Esophagus squamous epithelium (tissue), 5 donors: ENCODE measurements around the gene LDLRAD3. TPM values are rescaled to one million over a fixed set of nuclear protein-coding genes. Genes with fewer than 3 reads are reported as not detected.
A peak's percentile ranks its signal among the peaks of the same experiment; 100 is the strongest.

Experiments
- DNase-seq: peaks from one replicate; lab custom pipeline; 2025; lab: John Stamatoyannopoulos, UW
- H3K27ac ChIP-seq, 4 donors: fragments of 200-600 bp; sonication (generic); one replicate each; pipeline ENCODE4 v1.5.1; 2016 to 2019; ENCODE audit warnings: mild to moderate bottlenecking in 1 of 4
- H3K27me3 ChIP-seq, 4 donors: fragments of 200-600 bp; sonication (generic); 1 replicate in 3 of 4; 2 replicates in 1 of 4; pipeline versions ENCODE4 v1.5.1 to v1.6.0; 2017 to 2021; ENCODE audit warnings: antibody characterized with exemption in 1 of 4
- H3K36me3 ChIP-seq, 3 donors: fragments of 200-600 bp; sonication (generic); one replicate each; pipeline ENCODE4 v1.5.1; 2016 to 2019
- H3K4me1 ChIP-seq, 3 donors: fragments of 200-600 bp; sonication (generic); one replicate each; pipeline ENCODE4 v1.5.1; 2017 to 2019
- H3K4me3 ChIP-seq, 4 donors: fragments of 200-600 bp; sonication (generic); 1 replicate in 3 of 4; 2 replicates in 1 of 4; pipeline ENCODE4 v1.5.1; 2016 to 2019; ENCODE audit warnings: mild to moderate bottlenecking in 2 of 4, moderate library complexity in 1 of 4
- H3K9me3 ChIP-seq, 3 donors: fragments of 200-600 bp; sonication (generic); one replicate each; pipeline ENCODE4 v1.5.1; 2016 to 2019
- POLR2A ChIP-seq, 4 donors: fragments of 450-650 bp; IDR thresholded peaks; one replicate each; pipeline ENCODE4 v1.6.1; 2017; ENCODE audit warnings: antibody characterized with exemption in 4 of 4, mild to moderate bottlenecking in 4 of 4, moderate library complexity in 3 of 4
- WGBS, 2 donors: methylation state at CpG; one replicate each; pipeline ENCODE4 v1.1.5; 2018; 5-methylcytosine and 5-hydroxymethylcytosine counted together
- intact Hi-C: fragments of 100-400 bp; cut with DNase I; formaldehyde crosslinking; loops from one replicate; pipeline ENCODE4 v1.15.0; 2022
- total RNA-seq, 4 donors: library from RNA; depleted of rRNA; stranded (reverse); fragments of >200 nt; gene quantifications; one replicate each; pipeline ENCODE4 v1.1.0, GENCODE V29; 2016
- TF ChIP-seq, protein P1 (sequence below), 6 experiments: fragments of 450-650 bp in 4 of 6; fragments of 200-600 bp in 2 of 6; sonication (generic) in 2 of 6; IDR thresholded peaks; one replicate each; pipeline ENCODE4 v1.5.1; 2016 to 2019; ENCODE audit warnings: antibody characterized with exemption in 6 of 6, mild to moderate bottlenecking in 4 of 6, moderate library complexity in 4 of 6
- donor health status: DM: yes; HTN: yes; CAD: no.

Gene LDLRAD3
- total RNA-seq, 4 donors from 2014 or later = 5.0 to 16.8 (median 8.2) TPM

GRCh38 chr11:35969089-35970042, 25.5 kb downstream of the LDLRAD3 start:
- H3K4me1 ChIP-seq = peaks cover 5 to 53% (median 11%) of the 10 kb centered on the region in 3 donors
- peaks cover 0 to 2% (median 0%) of the 10 kb centered on the region in 3 donors for H3K36me3 ChIP-seq
- TF ChIP-seq POLR2A (IDR thresholded peaks at IDR 0.05) = no peak
- TF ChIP-seq, protein P1, sequence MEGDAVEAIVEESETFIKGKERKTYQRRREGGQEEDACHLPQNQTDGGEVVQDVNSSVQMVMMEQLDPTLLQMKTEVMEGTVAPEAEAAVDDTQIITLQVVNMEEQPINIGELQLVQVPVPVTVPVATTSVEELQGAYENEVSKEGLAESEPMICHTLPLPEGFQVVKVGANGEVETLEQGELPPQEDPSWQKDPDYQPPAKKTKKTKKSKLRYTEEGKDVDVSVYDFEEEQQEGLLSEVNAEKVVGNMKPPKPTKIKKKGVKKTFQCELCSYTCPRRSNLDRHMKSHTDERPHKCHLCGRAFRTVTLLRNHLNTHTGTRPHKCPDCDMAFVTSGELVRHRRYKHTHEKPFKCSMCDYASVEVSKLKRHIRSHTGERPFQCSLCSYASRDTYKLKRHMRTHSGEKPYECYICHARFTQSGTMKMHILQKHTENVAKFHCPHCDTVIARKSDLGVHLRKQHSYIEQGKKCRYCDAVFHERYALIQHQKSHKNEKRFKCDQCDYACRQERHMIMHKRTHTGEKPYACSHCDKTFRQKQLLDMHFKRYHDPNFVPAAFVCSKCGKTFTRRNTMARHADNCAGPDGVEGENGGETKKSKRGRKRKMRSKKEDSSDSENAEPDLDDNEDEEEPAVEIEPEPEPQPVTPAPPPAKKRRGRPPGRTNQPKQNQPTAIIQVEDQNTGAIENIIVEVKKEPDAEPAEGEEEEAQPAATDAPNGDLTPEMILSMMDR (IDR thresholded peaks at IDR 0.05) = no peak
- intact Hi-C loops = no loop called here
- peak overlapping the region in 1 of 4 donors; percentile 39 for H3K27ac ChIP-seq
- no peak overlapping the region for H3K4me3 ChIP-seq
- H3K9me3 ChIP-seq = peaks cover 0 to 4% (median 0%) of the 10 kb centered on the region in 3 donors
- no peaks in the 10 kb centered on the region for H3K27me3 ChIP-seq
- DNase-seq = no peak
- WGBS, 2 donors = 46 to 60% methylated on average over 10 of the region's 10 CpGs

DNA sequence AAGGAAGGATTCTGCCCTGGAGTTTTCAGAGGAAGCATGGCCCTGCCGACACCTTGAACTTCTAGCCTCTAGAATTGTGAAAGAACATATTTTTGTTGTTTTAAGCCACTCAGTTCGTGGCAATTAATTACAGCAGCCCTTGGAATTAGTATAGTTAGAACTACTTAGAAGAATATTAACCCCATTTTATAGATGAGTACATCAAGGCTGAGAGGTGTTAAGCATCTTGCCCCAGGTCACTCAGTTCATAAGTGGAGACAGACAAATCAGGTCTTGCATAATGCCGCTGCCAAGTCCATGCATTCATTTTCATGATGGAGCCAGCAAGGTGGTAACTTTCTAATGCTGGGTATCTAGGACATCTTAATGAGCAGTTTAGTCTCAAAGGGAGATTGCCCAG, 26.6 kb downstream of the LDLRAD3 start:
- WGBS, 2 donors = 81 to 82% methylated on average over 3 of the region's 3 CpGs
- peaks cover 0 to 8% (median 0%) of the 10 kb centered on the region in 3 donors for H3K9me3 ChIP-seq
- H3K27me3 ChIP-seq = no peaks in the 10 kb centered on the region
- peaks cover 5 to 42% (median 11%) of the 10 kb centered on the region in 3 donors for H3K4me1 ChIP-seq
- no peak overlapping the region for H3K4me3 ChIP-seq
- no peak for TF ChIP-seq POLR2A (IDR thresholded peaks at IDR 0.05)
- TF ChIP-seq, protein P1 (IDR thresholded peaks at IDR 0.05) = no peak
- intact Hi-C loops = no loop called here
- H3K36me3 ChIP-seq = peaks cover 0 to 9% (median 0%) of the 10 kb centered on the region in 3 donors
- H3K27ac ChIP-seq = no peak overlapping the region
- DNase-seq = no peak

- 70 to 81% methylated on average over 5 of the region's 5 CpGs for WGBS, 2 donors
- TF ChIP-seq, protein P1 (IDR thresholded peaks at IDR 0.05) = no peak
- TF ChIP-seq POLR2A (IDR thresholded peaks at IDR 0.05) = no peak
- H3K9me3 ChIP-seq = peaks cover 0 to 8% (median 0%) of the 10 kb centered on the region in 3 donors
- H3K27me3 ChIP-seq = no peaks in the 10 kb centered on the region
- H3K27ac ChIP-seq = no peak overlapping the region
- peaks cover 5 to 39% (median 11%) of the 10 kb centered on the region in 3 donors for H3K4me1 ChIP-seq
- no peak for DNase-seq
- no peak overlapping the region for H3K4me3 ChIP-seq
- intact Hi-C loops = no loop called here
- H3K36me3 ChIP-seq = peaks cover 0 to 9% (median 0%) of the 10 kb centered on the region in 3 donors
Observed at GRCh38 chr11:35971841-35972422, 28.1 kb downstream of the LDLRAD3 start.

GRCh38 chr11:35974882-35975589, 31.2 kb downstream of the LDLRAD3 start:
- Histone ChIP-seq H3K36me3 (peaks cover 0 to 9% (median 0%) of the 10 kb centered on the region in 3 donors), H3K27me3 (no peaks in the 10 kb centered on the region), H3K9me3 (peaks cover 0 to 8% (median 0%) of the 10 kb centered on the region in 3 donors), H3K4me3 (no peak overlapping the region), H3K4me1 (peaks cover 0 to 10% (median 0%) of the 10 kb centered on the region in 3 donors), H3K27ac (no peak overlapping the region)
- no peak for DNase-seq
- 76 to 78% methylated on average over 3 of the region's 3 CpGs for WGBS, 2 donors
- intact Hi-C loops = no loop called here
- TF ChIP-seq POLR2A (IDR thresholded peaks at IDR 0.05) = no peak
- TF ChIP-seq, protein P1 (IDR thresholded peaks at IDR 0.05) = no peak
